ENCODE results near the gene DDC. TPM values are rescaled to one million over a fixed set of nuclear protein-coding genes. Genes with fewer than 3 reads are reported as not detected.

The DDC gene
- total RNA-seq, 4 donors from 2014 or later = 16.1 to 71.3 (median 42.5) TPM

DNA sequence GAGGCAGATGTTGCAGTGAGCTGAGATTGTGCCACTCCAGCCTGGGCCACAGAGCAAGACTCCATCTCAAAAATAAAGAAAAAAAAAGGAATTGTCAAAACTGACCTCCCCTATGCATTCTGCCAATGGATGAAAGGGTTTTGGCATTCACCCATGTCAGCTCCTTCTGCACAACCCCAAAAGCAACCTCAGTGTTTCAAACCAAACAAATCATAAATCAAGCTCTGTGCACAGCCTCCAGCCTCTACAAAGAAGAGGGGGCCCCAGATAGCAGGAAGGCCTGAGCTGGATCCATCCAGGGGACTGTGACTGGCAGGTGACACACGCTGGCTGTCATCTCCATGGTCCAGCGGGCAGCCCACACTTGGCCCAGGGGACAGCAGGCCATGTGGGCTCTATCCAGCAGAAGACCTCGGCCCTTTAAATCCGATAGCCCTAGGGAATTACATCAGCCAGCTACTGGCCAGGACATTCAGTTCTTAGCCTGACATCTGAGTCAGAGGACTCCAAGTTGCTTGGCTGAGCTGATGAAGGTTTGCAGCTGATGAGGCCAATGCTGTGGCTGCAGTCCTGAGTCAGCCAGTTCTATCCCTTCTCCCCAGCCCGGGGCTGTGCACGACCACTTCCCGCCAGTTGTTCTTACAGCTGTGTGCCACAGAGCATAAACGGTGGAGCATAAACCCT, 63.1 kb downstream of the DDC start:
- Histone ChIP-seq H3K27me3 (no peaks in the 10 kb centered on the region), H3K36me3 (no peaks in the 10 kb centered on the region), H3K4me1 (peaks cover 5 to 13% (median 10%) of the 10 kb centered on the region in 4 donors), H3K27ac (peak overlapping the region; percentile 79 to 85 (median 82)), H3K9me3 (no peaks in the 10 kb centered on the region), H3K4me3 (no peak overlapping the region)
- in situ Hi-C loops (cut with MboI; ENCODE audit: low pct_ligation_motif_present in 1 of 4, low pct_unique_long_range_greater_than_20kb in 1 of 4, low sequenced_read_pairs in 3 of 4) = no loop called here
- intact Hi-C loops (cut with DNase I; ENCODE audit: low total_unique reads) = no loop called here
- 57 to 74% methylated on average over 4 to 8 of the region's 8 CpGs for WGBS, 2 donors (ENCODE audit: low coverage in 1 of 2)
- TF ChIP-seq EP300 (IDR thresholded peaks at IDR 0.05; ENCODE audit: low read depth) (peak; percentile 98), POLR2AphosphoS5 (IDR thresholded peaks at IDR 0.05) (peak; percentile 84 to 94 (median 94))
- TF ChIP-seq, protein P1, sequence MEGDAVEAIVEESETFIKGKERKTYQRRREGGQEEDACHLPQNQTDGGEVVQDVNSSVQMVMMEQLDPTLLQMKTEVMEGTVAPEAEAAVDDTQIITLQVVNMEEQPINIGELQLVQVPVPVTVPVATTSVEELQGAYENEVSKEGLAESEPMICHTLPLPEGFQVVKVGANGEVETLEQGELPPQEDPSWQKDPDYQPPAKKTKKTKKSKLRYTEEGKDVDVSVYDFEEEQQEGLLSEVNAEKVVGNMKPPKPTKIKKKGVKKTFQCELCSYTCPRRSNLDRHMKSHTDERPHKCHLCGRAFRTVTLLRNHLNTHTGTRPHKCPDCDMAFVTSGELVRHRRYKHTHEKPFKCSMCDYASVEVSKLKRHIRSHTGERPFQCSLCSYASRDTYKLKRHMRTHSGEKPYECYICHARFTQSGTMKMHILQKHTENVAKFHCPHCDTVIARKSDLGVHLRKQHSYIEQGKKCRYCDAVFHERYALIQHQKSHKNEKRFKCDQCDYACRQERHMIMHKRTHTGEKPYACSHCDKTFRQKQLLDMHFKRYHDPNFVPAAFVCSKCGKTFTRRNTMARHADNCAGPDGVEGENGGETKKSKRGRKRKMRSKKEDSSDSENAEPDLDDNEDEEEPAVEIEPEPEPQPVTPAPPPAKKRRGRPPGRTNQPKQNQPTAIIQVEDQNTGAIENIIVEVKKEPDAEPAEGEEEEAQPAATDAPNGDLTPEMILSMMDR (IDR thresholded peaks at IDR 0.05) = no peak
- peak; percentile 55 for DNase-seq

DNA sequence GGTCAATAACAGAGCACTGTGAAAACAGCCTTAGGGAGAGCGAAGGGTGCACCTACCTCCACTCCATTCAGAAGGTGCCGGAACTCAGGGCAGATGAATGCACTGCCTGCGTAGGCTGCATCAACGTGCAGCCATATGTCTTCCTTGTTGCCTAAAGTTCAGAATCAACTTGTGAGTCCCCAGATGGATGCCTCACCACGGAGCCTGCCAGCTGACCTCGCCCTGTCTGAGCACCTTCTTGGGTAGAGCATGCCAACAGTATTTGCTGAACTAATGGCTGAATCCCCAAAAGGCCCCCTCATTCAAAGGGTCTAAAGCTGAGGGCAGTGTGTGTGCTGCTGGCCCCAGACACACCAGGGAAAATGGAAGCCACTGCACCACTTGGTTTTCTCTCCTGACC, 66.1 kb downstream of the DDC start:
- intact Hi-C loops (cut with DNase I; ENCODE audit: low total_unique reads) (no loop called here), in situ Hi-C loops (cut with MboI; ENCODE audit: low pct_ligation_motif_present in 1 of 4, low pct_unique_long_range_greater_than_20kb in 1 of 4, low sequenced_read_pairs in 3 of 4) (no loop called here)
- Histone ChIP-seq H3K4me1 (peaks cover 10 to 24% (median 13%) of the 10 kb centered on the region in 4 donors), H3K27me3 (no peaks in the 10 kb centered on the region), H3K36me3 (no peaks in the 10 kb centered on the region), H3K4me3 (no peak overlapping the region), H3K9me3 (no peaks in the 10 kb centered on the region), H3K27ac (no peak overlapping the region)
- 88% methylated on average over 6 of the region's 6 CpGs; no CpG with 5 or more reads in 1 of the 2 donors for WGBS, 2 donors (ENCODE audit: low coverage in 1 of 2)
- no peak for TF ChIP-seq POLR2AphosphoS5 (IDR thresholded peaks at IDR 0.05)
- TF ChIP-seq POLR2A (IDR thresholded peaks at IDR 0.05) = no peak
- TF ChIP-seq EP300 (IDR thresholded peaks at IDR 0.05; ENCODE audit: low read depth) = no peak
- TF ChIP-seq, protein P1 (IDR thresholded peaks at IDR 0.05) = no peak
- no peak for DNase-seq

DNA sequence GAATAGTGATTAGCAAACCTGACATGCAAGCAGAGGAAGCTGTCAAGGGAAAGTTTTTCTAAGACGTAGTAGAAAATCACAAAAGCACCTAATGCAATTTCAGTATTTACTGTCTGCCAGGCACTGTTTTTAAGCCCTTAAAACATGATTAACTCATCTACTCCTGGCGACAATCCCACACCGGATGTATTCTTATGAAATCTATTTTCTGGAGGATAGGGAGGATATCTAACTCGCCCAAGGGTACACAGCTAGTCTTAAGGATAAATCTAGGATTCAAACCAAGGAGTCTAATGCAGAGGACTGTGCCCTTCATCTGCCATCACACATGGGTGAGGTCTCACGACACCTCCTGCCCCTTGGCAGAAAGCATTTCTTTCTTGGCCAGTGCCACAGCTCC, 67.2 kb downstream of the DDC start:
- H3K36me3 ChIP-seq = no peaks in the 10 kb centered on the region
- intact Hi-C loops (cut with DNase I; ENCODE audit: low total_unique reads) = no loop called here
- H3K27me3 ChIP-seq = no peaks in the 10 kb centered on the region
- H3K4me3 ChIP-seq = no peak overlapping the region
- no peak overlapping the region for H3K27ac ChIP-seq
- peaks cover 3 to 18% (median 12%) of the 10 kb centered on the region in 4 donors for H3K4me1 ChIP-seq
- TF ChIP-seq EP300 (IDR thresholded peaks at IDR 0.05; ENCODE audit: low read depth) (no peak), POLR2AphosphoS5 (IDR thresholded peaks at IDR 0.05) (no peak), POLR2A (IDR thresholded peaks at IDR 0.05) (no peak)
- TF ChIP-seq, protein P1 (IDR thresholded peaks at IDR 0.05) = no peak
- no peak for DNase-seq
- WGBS, 2 donors (ENCODE audit: low coverage in 1 of 2) = 72 to 78% methylated on average over 2 to 5 of the region's 5 CpGs
- in situ Hi-C loops (cut with MboI; ENCODE audit: low pct_ligation_motif_present in 1 of 4, low pct_unique_long_range_greater_than_20kb in 1 of 4, low sequenced_read_pairs in 3 of 4) = no loop called here
- no peaks in the 10 kb centered on the region for H3K9me3 ChIP-seq

DNA sequence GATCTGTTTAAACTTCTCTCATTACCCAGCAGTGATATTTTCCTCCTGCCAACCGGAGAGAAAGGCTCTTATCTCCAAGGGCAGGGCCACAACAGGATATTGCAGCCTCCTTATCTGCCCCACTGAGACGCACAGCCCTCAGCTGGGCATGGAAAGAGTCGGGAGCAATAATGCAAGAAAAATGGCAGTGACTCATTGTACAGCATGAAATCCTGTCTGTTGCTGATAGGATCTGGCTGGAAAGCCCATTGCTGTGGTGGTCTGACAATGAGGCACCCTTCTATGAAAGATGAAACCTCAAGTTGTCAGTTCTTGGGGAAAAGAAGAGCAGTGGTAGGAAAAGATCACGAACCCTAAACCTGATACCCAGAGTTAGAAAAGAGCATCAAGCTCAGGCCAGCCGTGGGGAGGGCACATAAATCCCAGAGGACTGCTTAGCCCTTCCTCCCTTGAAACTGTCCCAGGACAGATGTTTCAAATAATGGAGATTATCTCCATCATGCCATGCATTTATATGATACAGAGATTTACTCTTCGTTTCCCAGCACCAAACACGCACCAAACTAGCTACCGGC, 68.0 kb downstream of the DDC start:
- TF ChIP-seq POLR2AphosphoS5 (IDR thresholded peaks at IDR 0.05) (no peak), POLR2A (IDR thresholded peaks at IDR 0.05) (no peak), EP300 (IDR thresholded peaks at IDR 0.05; ENCODE audit: low read depth) (no peak)
- TF ChIP-seq, protein P1 (IDR thresholded peaks at IDR 0.05) = no peak
- Histone ChIP-seq H3K27ac (peak overlapping the region; percentile 37 to 62 (median 48)), H3K4me1 (peaks cover 0 to 15% (median 8%) of the 10 kb centered on the region in 4 donors), H3K27me3 (no peaks in the 10 kb centered on the region), H3K9me3 (no peaks in the 10 kb centered on the region), H3K4me3 (no peak overlapping the region), H3K36me3 (no peaks in the 10 kb centered on the region)
- peak; percentile 48 for DNase-seq
- intact Hi-C loops (cut with DNase I; ENCODE audit: low total_unique reads) (no loop called here), in situ Hi-C loops (cut with MboI; ENCODE audit: low pct_ligation_motif_present in 1 of 4, low pct_unique_long_range_greater_than_20kb in 1 of 4, low sequenced_read_pairs in 3 of 4) (no loop called here)
- 17 to 55% methylated on average over 3 to 8 of the region's 8 CpGs for WGBS, 2 donors (ENCODE audit: low coverage in 1 of 2)
